GM12801 (cell line): ENCODE measurements around the gene TULP4.

Experiments used
- CTCF ChIP-seq: IDR thresholded peaks from one replicate; pipeline ENCODE4 v1.5.1; 2011; ENCODE audit warnings: control low read depth; ENCODE audit not compliant: insufficient read length; ENCODE audit errors: extremely low read depth

TULP4 gene

DNA sequence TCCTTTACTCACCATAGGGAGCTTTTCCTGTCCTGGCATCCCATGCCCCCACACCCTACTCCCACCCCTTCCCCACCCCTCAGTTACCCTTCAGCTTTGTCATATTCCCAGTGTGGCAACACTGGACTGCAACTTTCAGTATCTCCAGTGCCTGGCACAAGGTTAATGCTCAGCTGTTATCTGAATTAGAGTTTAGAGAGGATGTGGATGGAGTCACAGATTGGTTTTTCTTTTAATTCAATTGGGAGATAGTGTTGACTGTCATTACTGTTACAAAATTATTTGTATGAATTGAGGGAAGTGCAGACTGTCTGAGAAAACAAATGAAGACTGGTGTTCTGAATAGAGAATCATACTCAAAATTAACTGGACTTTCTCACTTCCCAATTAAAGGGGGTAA is 89.9 kb downstream of the TULP4 start:
- TF ChIP-seq CTCF, result no peak

GRCh38 chr6:158405933-158406332 is 93.7 kb downstream of the TULP4 start:
- no peak for TF ChIP-seq CTCF

DNA sequence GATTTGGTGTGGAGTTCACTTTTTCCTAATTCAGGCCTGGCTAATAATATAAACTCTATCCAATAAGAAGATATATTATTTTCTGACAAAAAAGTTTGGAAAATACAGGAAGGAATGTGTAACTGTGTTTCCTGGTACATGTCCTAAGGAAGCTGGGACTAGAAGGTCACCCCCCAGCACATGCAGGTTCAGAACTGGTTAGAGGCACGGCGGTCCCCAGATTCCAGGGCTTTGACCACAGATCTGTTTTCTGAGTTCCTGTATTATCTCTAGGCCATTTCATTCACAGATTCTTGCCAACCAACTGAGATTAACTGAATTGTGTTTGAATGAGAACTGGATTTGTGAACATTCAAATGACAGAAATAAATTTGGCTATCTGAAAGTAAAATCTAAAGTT is 94.5 kb downstream of the TULP4 start:
- TF ChIP-seq CTCF, result no peak

DNA sequence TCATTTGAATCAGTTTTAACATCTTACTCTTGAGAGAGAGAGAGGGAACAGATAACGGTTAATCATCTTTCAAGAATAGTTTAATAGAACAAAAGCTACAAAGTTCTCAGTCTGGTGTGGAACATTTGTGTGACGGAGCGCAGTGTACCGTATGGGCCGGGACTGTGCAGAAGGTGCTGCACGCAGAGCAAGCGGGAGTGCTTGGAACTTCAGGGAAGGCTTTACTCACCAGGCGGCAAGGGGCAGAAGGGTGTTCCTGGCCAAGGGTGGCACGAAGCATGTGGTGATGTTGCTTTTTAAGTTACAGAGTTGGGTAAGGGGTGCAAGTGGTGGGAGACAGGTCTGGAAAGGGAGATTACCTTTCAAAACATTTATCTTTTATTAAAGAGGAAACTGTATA is 95.7 kb downstream of the TULP4 start:
- TF ChIP-seq CTCF, result no peak

DNA sequence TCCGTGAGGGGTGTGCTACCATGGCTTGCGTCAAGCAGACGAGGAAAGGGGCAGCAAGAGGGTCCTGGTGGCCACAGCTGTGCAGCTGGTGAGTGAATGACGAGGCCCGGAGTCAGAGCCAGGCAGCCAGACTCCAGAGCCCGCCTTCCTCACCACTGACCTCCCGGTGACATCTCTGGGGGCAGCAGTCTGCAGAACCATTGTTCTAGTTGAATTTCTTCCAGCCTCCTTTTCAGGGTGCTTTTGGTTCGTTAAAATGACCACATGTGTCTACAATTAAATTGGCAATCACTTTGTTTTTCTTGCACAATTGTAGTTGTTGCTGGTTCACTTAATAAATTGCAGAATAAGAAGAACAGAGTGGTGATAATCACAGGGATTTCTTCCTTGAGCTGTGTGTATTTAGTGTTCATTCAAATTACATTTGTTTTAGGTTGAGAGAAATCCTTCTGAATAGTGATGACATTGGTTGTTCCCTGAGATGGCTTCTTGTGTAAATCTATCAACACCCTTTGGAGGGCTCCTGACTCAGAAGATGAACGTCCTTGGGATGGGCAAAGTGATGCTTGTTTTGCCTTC is 96.4 kb downstream of the TULP4 start:
- TF ChIP-seq CTCF, result no peak

DNA sequence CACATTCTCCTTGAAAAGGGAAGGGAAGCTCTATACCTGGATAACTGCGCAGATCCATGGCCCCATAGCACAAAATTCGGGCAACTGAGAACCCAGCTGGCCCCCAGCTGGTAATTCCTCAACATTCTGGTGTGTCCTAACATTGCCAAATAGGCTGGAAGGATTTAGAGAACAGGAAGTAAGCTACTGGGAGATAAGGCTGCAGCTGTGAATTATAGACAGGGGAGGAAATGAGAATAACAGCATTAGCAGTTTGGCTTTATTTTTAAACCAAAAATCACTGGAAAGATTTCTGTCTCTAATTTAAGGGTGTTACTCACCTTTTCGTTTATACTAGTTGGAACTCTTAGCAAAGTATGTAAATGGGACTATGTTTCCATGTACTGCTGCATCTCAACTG is 97.2 kb downstream of the TULP4 start:
- no peak for TF ChIP-seq CTCF

- TF ChIP-seq CTCF, result no peak
Measured at GRCh38 chr6:158410784-158411183, 98.5 kb downstream of the TULP4 start.

GRCh38 chr6:158411998-158412397 is 99.7 kb downstream of the TULP4 start:
- TF ChIP-seq CTCF, result no peak
